ACC112 (cell line): ENCODE data around the gene RPL36.

Source experiments
- H2AFZ ChIP-seq: fragments of 200-600 bp; sonication (generic); one replicate; pipeline ENCODE4 v1.6.0; 2017; ENCODE audit warnings: antibody characterized with exemption, low read length; ENCODE audit not compliant: unreplicated experiment
- H3K27ac ChIP-seq: fragments of 200-600 bp; sonication (generic); 2 replicates; pipeline ENCODE4 v1.5.1; 2014; ENCODE audit warnings: low read depth, mild to moderate bottlenecking, antibody characterized with exemption, low read length, moderate library complexity
- H3K27me3 ChIP-seq: fragments of 200-600 bp; sonication (generic); 2 replicates; pipeline ENCODE4 v1.6.1; 2014; ENCODE audit warnings: mild to moderate bottlenecking, antibody characterized with exemption, low read length, moderate library complexity, mixed read lengths; ENCODE audit not compliant: insufficient read depth
- H3K36me3 ChIP-seq: fragments of 200-600 bp; sonication (generic); 2 replicates; pipeline ENCODE4 v1.6.1; 2016; ENCODE audit warnings: mild to moderate bottlenecking, antibody characterized with exemption, low read length, moderate library complexity, mixed read lengths; ENCODE audit not compliant: insufficient read depth
- H3K4me1 ChIP-seq: fragments of 200-600 bp; sonication (generic); one replicate; pipeline ENCODE4 v1.6.1; 2016; ENCODE audit warnings: low read length, mixed read lengths; ENCODE audit not compliant: insufficient read depth, unreplicated experiment, control insufficient read depth
- H3K4me3 ChIP-seq: fragments of 200-600 bp; sonication (generic); 2 replicates; pipeline ENCODE4 v1.5.1; 2014; ENCODE audit warnings: mild to moderate bottlenecking, low read depth, low read length
- H3K79me2 ChIP-seq: fragments of 200-600 bp; sonication (generic); one replicate; pipeline ENCODE4 v1.6.0; 2016; ENCODE audit warnings: low read length; ENCODE audit not compliant: control insufficient read depth, unreplicated experiment, insufficient read depth

Gene RPL36

GRCh38 chr19:5690125-5690954 lies at the start of gene RPL36:
TSS of gene RPL36 (plus strand) at chr19:5690295. CDS start at chr19:5690508, 213 bp downstream.
- Histone ChIP-seq H2AFZ (no peak within 1 kb of the TSS), H3K27me3 (no peaks in the 10 kb centered on the region), H3K4me1 (peaks cover 5% of the 10 kb centered on the region), H3K27ac (peak within 1 kb of the TSS; percentile 79), H3K4me3 (peak within 1 kb of the TSS; percentile 90), H3K36me3 (peaks cover 8% of the 10 kb centered on the region; the same call in 1 of the 2 replicates), H3K79me2 (peaks cover 51% of the 10 kb centered on the region)

DNA sequence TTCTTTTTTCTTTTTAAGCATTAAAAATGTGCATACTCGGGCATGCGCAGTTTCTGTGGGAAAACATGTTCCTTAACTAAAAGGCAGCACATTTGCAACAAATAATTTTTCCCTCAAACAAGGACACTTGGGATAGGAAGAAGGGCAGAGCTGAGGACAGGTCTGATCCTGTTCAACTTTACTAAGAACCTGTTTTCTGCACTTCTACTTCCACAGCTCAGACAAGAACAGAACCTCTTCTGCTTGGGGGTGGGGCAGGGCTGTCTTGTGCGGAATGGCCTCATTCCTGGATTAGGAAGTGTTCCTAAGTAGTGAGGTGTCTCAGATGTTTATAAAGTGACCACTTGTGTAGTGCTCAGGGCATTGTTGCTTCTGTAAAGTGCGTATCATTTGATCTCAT lies 48.9 kb upstream of the RPL36 start:
- Histone ChIP-seq H3K36me3 (peaks cover 8% of the 10 kb centered on the region; the same call in 1 of the 2 replicates), H3K4me1 (no peaks in the 10 kb centered on the region), H3K27me3 (no peaks in the 10 kb centered on the region), H3K27ac (no peak overlapping the region), H3K79me2 (peaks cover 82% of the 10 kb centered on the region), H2AFZ (no peak overlapping the region), H3K4me3 (no peak overlapping the region)

DNA sequence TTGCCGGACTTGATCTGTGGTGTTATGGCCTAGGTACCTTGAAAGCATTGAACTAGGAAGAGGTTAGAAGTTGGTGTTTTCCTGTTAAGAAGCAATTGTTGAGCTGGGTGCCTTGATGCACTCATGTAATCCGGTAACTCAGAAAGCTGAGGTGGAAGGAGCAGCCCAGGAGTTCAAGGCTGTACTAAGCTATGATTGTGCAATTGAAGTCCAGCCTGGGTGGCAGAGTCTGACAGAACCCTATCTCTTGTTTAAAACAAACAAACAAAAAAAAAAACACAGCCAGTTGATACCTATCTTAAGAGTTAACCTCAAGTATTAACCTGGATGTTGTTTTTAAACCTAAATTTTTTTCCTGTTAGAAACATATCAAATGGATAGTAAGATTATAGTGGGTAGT lies 47.9 kb upstream of the RPL36 start:
- Histone ChIP-seq H3K27me3 (no peaks in the 10 kb centered on the region), H3K4me3 (no peak overlapping the region), H3K36me3 (peaks cover 8% of the 10 kb centered on the region; the same call in 1 of the 2 replicates), H3K27ac (no peak overlapping the region), H3K79me2 (peaks cover 80% of the 10 kb centered on the region), H2AFZ (no peak overlapping the region), H3K4me1 (no peaks in the 10 kb centered on the region)

GRCh38 chr19:5643060-5643459 lies 47.0 kb upstream of the RPL36 start:
- no peak overlapping the region for H3K4me3 ChIP-seq
- H3K27ac ChIP-seq: no peak overlapping the region
- no peak overlapping the region for H2AFZ ChIP-seq
- H3K4me1 ChIP-seq: no peaks in the 10 kb centered on the region
- no peaks in the 10 kb centered on the region for H3K27me3 ChIP-seq
- peaks cover 71% of the 10 kb centered on the region for H3K79me2 ChIP-seq
- H3K36me3 ChIP-seq: peaks cover 8% of the 10 kb centered on the region; the same call in 1 of the 2 replicates

- H3K4me3 ChIP-seq: no peak overlapping the region
- no peaks in the 10 kb centered on the region for H3K4me1 ChIP-seq
- H3K27ac ChIP-seq: no peak overlapping the region
- peaks cover 8% of the 10 kb centered on the region; the same call in 1 of the 2 replicates for H3K36me3 ChIP-seq
- H3K79me2 ChIP-seq: peaks cover 68% of the 10 kb centered on the region
- H3K27me3 ChIP-seq: no peaks in the 10 kb centered on the region
- H2AFZ ChIP-seq: no peak overlapping the region
Measured at GRCh38 chr19:5644037-5644436, 46.1 kb upstream of the RPL36 start.

GRCh38 chr19:5645409-5645808 lies 44.7 kb upstream of the RPL36 start:
- no peaks in the 10 kb centered on the region for H3K27me3 ChIP-seq
- no peak overlapping the region for H3K27ac ChIP-seq
- H2AFZ ChIP-seq: no peak overlapping the region
- no peak overlapping the region for H3K4me3 ChIP-seq
- no peaks in the 10 kb centered on the region for H3K4me1 ChIP-seq
- H3K79me2 ChIP-seq: peaks cover 56% of the 10 kb centered on the region
- H3K36me3 ChIP-seq: peaks cover 14% of the 10 kb centered on the region; the same call in 1 of the 2 replicates

- Histone ChIP-seq H3K4me3 (no peak overlapping the region), H2AFZ (no peak overlapping the region), H3K4me1 (no peaks in the 10 kb centered on the region), H3K79me2 (peaks cover 45% of the 10 kb centered on the region), H3K27ac (no peak overlapping the region), H3K36me3 (peaks cover 17% of the 10 kb centered on the region; the same call in 1 of the 2 replicates), H3K27me3 (no peaks in the 10 kb centered on the region)
Measured at GRCh38 chr19:5646703-5647102, 43.4 kb upstream of the RPL36 start.

DNA sequence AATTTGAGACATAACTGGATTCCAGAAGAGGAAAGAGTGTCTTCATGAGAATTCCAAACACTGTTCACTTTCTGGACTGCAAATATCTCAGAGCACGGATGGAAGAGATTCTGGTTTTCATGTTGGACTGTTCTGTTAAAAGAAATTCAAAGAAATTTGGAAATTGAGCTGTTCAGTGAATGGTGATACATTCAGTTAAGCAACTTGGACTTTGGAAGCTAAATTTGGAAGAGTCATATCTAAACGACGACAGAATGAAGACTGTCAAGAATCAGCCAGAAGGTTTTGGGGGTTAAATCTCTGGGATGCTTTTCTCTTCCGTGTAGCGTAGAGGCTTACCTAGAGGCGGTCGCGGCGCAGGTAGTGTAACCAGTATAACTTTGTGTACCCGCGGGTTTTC lies 41.6 kb upstream of the RPL36 start:
- H3K36me3 ChIP-seq: peaks cover 13% of the 10 kb centered on the region; the same call in 1 of the 2 replicates
- H3K4me1 ChIP-seq: no peaks in the 10 kb centered on the region

GRCh38 chr19:5651361-5651760 lies 38.7 kb upstream of the RPL36 start:
- H3K36me3 ChIP-seq: peaks cover 9% of the 10 kb centered on the region; the same call in 1 of the 2 replicates
- H3K4me1 ChIP-seq: no peaks in the 10 kb centered on the region
- no peak overlapping the region for H3K4me3 ChIP-seq
- no peak overlapping the region for H3K27ac ChIP-seq
- H3K27me3 ChIP-seq: no peaks in the 10 kb centered on the region
- H2AFZ ChIP-seq: no peak overlapping the region
- peaks cover 8% of the 10 kb centered on the region for H3K79me2 ChIP-seq

More for the DNA sequence above, 41.6 kb upstream of the RPL36 start:
- Histone ChIP-seq H3K4me3 (no peak overlapping the region), H2AFZ (no peak overlapping the region), H3K27ac (no peak overlapping the region), H3K27me3 (no peaks in the 10 kb centered on the region), H3K79me2 (peaks cover 30% of the 10 kb centered on the region)

- H3K4me3 ChIP-seq: no peak overlapping the region
- no peak overlapping the region for H2AFZ ChIP-seq
- H3K27me3 ChIP-seq: no peaks in the 10 kb centered on the region
- H3K36me3 ChIP-seq: 0 out of 2 replicates have a peak, but pooled peaks cover 9% of the 10 kb centered on the region
- no peaks in the 10 kb centered on the region for H3K4me1 ChIP-seq
- peaks cover 4% of the 10 kb centered on the region for H3K79me2 ChIP-seq
- H3K27ac ChIP-seq: no peak overlapping the region
Measured at GRCh38 chr19:5652261-5652660, 37.8 kb upstream of the RPL36 start.

DNA sequence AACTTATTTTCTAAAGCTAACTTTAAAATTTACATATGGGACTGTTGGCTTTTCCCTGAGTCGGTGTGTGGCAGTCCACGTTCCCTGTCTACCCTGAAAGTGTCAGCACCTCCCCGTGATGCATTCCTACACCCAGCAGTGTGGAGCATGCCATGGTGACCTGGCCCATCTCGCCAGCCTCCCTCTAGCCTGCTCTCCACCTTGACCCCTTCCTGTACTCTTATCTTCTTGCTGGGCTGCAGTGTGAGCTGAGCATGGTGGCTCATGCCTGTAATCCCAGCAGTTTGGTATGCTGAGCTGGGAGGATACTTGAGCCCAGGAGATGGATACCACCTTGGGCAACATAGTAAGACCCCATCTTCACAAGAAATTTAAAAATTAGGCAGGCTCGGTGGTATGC lies 35.2 kb upstream of the RPL36 start:
- H3K27me3 ChIP-seq: no peaks in the 10 kb centered on the region
- H3K36me3 ChIP-seq: 0 out of 2 replicates have a peak, but pooled peaks cover 6% of the 10 kb centered on the region
- H3K4me3 ChIP-seq: no peak overlapping the region
- no peak overlapping the region for H3K27ac ChIP-seq
- H2AFZ ChIP-seq: no peak overlapping the region
- H3K4me1 ChIP-seq: no peaks in the 10 kb centered on the region
- no peaks in the 10 kb centered on the region for H3K79me2 ChIP-seq
